Measurements from ENCODE around the gene FAAP20.

Gene FAAP20

GRCh38 chr1:2188336-2188735 is 6.2 kb downstream of the FAAP20 start:
- Histone ChIP-seq H3K27ac (ENCODE audit: low read length) (no peak overlapping the region), H3K4me3 (ENCODE audit: low read depth in 1 of 2, low read length in 2 of 2) (no peak overlapping the region), H3K36me3 (ENCODE audit: insufficient read depth, low read length) (peaks cover 26% of the 10 kb centered on the region), H2AFZ (ENCODE audit: low read depth, low read length) (no peak overlapping the region), H3K4me2 (ENCODE audit: insufficient read depth, low read length) (no peak overlapping the region), H4K20me1 (ENCODE audit: insufficient read depth, low read length) (peaks cover 17% of the 10 kb centered on the region), H3K9me3 (ENCODE audit: insufficient read depth, low read length, severe bottlenecking) (no peaks in the 10 kb centered on the region), H3K4me1 (ENCODE audit: insufficient read depth, low read length) (peaks cover 15% of the 10 kb centered on the region), H3K79me2 (ENCODE audit: insufficient read depth, low read length) (peaks cover 22% of the 10 kb centered on the region), H3K9ac (ENCODE audit: low read depth, low read length) (no peak overlapping the region), H3K27me3 (ENCODE audit: insufficient read depth, low read length, poor library complexity) (no peaks in the 10 kb centered on the region)
- no peak for ATAC-seq (ENCODE audit: insufficient read depth, low read depth)
- no peak for TF ChIP-seq CTCF (IDR thresholded peaks at IDR 0.05; ENCODE audit: borderline replicate concordance, extremely low read depth, low read length, poor library complexity, severe bottlenecking)
- TF ChIP-seq EZH2 (IDR thresholded peaks at IDR 0.05; ENCODE audit: borderline replicate concordance, low read depth, low read length, severe bottlenecking), result no peak
- DNase-seq, result no peak

- Histone ChIP-seq H4K20me1 (ENCODE audit: insufficient read depth, low read length) (peaks cover 17% of the 10 kb centered on the region), H3K27ac (ENCODE audit: low read length) (no peak overlapping the region)
Observed at GRCh38 chr1:2187619-2188018, 7.0 kb downstream of the FAAP20 start.

GRCh38 chr1:2186901-2187300 is 7.7 kb downstream of the FAAP20 start:
- 0 out of 2 replicates have a peak, but pooled peaks cover 9% of the 10 kb centered on the region for H3K79me2 ChIP-seq (ENCODE audit: insufficient read depth, low read length)
- no peak overlapping the region for H3K27ac ChIP-seq (ENCODE audit: low read length)
- no peak overlapping the region for H3K4me3 ChIP-seq (ENCODE audit: low read depth in 1 of 2, low read length in 2 of 2)
- DNase-seq (no peak), ATAC-seq (ENCODE audit: insufficient read depth, low read depth) (no peak)
- no peak overlapping the region for H3K9ac ChIP-seq (ENCODE audit: low read depth, low read length)
- H3K4me2 ChIP-seq (ENCODE audit: insufficient read depth, low read length), result no peak overlapping the region
- no peaks in the 10 kb centered on the region for H3K27me3 ChIP-seq (ENCODE audit: insufficient read depth, low read length, poor library complexity)
- no peak for TF ChIP-seq CTCF (IDR thresholded peaks at IDR 0.05; ENCODE audit: borderline replicate concordance, extremely low read depth, low read length, poor library complexity, severe bottlenecking)
- TF ChIP-seq EZH2 (IDR thresholded peaks at IDR 0.05; ENCODE audit: borderline replicate concordance, low read depth, low read length, severe bottlenecking), result no peak
- no peak overlapping the region for H2AFZ ChIP-seq (ENCODE audit: low read depth, low read length)
- peaks cover 17% of the 10 kb centered on the region for H4K20me1 ChIP-seq (ENCODE audit: insufficient read depth, low read length)
- H3K4me1 ChIP-seq (ENCODE audit: insufficient read depth, low read length), result peaks cover under 1% of the 10 kb centered on the region; the same call in 1 of the 2 replicates
- peaks cover 19% of the 10 kb centered on the region for H3K36me3 ChIP-seq (ENCODE audit: insufficient read depth, low read length)
- no peaks in the 10 kb centered on the region for H3K9me3 ChIP-seq (ENCODE audit: insufficient read depth, low read length, severe bottlenecking)

More at GRCh38 chr1:2187619-2188018, 7.0 kb downstream of the FAAP20 start:
- Histone ChIP-seq H3K79me2 (ENCODE audit: insufficient read depth, low read length) (peaks cover 16% of the 10 kb centered on the region; the same call in 1 of the 2 replicates), H2AFZ (ENCODE audit: low read depth, low read length) (no peak overlapping the region), H3K9me3 (ENCODE audit: insufficient read depth, low read length, severe bottlenecking) (no peaks in the 10 kb centered on the region), H3K36me3 (ENCODE audit: insufficient read depth, low read length) (peaks cover 20% of the 10 kb centered on the region), H3K4me2 (ENCODE audit: insufficient read depth, low read length) (no peak overlapping the region), H3K9ac (ENCODE audit: low read depth, low read length) (no peak overlapping the region), H3K4me3 (ENCODE audit: low read depth in 1 of 2, low read length in 2 of 2) (no peak overlapping the region), H3K4me1 (ENCODE audit: insufficient read depth, low read length) (peaks cover 8% of the 10 kb centered on the region), H3K27me3 (ENCODE audit: insufficient read depth, low read length, poor library complexity) (no peaks in the 10 kb centered on the region)
- ATAC-seq (ENCODE audit: insufficient read depth, low read depth) (no peak), DNase-seq (no peak)
- TF ChIP-seq EZH2 (IDR thresholded peaks at IDR 0.05; ENCODE audit: borderline replicate concordance, low read depth, low read length, severe bottlenecking) (no peak), CTCF (IDR thresholded peaks at IDR 0.05; ENCODE audit: borderline replicate concordance, extremely low read depth, low read length, poor library complexity, severe bottlenecking) (no peak)

Data from DND-41 (cell line).